ES-I3 (cell line): ENCODE data around the gene CYP2W1.
A peak's percentile ranks its signal among the peaks of the same experiment; 100 is the strongest.

Experiments used
- H3K36me3 ChIP-seq: 2 replicates; pipeline ENCODE4 v1.6.1; 2013; ENCODE audit warnings: mild to moderate bottlenecking, low read length, control low read depth, moderate library complexity; ENCODE audit not compliant: insufficient read depth
- H3K4me1 ChIP-seq: 2 replicates; pipeline ENCODE4 v1.6.1; 2013; ENCODE audit warnings: mild to moderate bottlenecking, control low read depth, low read length; ENCODE audit not compliant: insufficient read depth
- H3K9ac ChIP-seq: 2 replicates; pipeline ENCODE4 v1.6.1; 2013; ENCODE audit warnings: low read depth, mild to moderate bottlenecking, low read length, moderate library complexity
- H3K9me3 ChIP-seq: 2 replicates; pipeline ENCODE4 v1.6.1; 2013; ENCODE audit warnings: mild to moderate bottlenecking, low read length, moderate library complexity; ENCODE audit not compliant: control insufficient read depth, insufficient read depth

CYP2W1 gene

DNA sequence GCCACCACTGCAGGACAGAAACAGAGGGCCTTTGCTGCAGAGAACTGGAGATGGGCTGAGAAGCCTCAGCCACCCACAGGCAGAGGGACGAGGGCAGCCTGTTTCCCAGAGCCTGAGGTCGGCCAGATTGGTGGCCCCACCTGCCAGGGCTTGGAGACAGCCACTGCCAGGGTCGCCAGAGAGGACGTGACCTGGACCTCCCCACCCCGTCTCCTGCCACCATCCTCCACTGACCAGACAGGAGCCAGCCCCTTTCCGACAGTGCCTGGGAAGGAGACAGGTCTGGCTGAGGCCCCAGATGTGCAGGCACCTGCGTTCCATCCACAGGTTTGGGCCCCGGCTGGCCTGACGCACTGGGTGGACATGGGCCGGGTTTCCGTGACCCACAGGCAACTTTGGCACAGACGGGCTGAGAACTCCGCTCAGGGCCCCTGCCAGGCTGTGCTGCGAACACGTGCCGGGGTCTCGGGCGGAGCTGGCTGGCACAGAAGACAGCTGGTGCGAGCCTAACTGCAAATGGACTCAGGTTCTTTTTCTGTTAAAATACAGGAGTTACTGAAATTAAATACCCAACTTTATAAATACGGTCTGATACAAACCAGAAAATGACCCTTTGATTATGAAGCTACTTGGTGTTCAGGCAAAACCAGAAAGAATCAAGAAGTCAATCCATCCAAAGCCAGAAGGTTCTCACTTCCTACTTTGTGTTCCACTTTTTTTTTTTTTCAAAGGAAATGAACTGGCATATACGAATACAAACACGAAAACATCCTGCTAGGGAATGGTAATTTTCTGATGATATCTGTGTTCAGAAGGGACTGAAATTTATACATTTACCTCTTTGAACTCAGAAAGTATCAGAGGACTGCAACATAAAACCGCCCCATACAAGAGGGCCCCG, 14.5 kb upstream of the CYP2W1 start:
- Histone ChIP-seq H3K4me1 (peaks cover 5% of the 10 kb centered on the region; the same call in 1 of the 2 replicates), H3K9ac (no peak overlapping the region), H3K36me3 (peaks cover 22% of the 10 kb centered on the region), H3K9me3 (no peaks in the 10 kb centered on the region)

DNA sequence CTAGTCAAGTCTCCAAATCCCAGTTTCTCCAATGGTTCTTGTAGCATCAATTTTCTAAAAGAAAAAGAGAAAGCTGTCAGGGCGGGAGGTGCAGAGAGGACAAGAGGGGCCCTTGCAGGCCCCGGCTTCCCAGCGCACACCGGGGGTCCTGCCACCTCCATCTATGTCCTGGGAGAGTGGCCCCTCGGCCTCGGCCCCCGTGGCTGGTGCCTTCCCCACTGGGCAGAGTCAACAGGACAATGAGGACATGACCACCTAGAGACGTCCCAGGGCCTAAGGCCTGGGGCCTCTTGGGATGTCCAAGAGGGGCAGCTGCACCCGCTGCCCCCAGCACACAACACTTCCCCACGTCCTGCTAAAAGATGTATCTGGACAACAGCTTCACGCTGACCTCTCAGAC, 13.6 kb upstream of the CYP2W1 start:
- Histone ChIP-seq H3K9ac (no peak overlapping the region), H3K36me3 (peaks cover 22% of the 10 kb centered on the region), H3K9me3 (no peaks in the 10 kb centered on the region), H3K4me1 (peaks cover 5% of the 10 kb centered on the region; the same call in 1 of the 2 replicates)

DNA sequence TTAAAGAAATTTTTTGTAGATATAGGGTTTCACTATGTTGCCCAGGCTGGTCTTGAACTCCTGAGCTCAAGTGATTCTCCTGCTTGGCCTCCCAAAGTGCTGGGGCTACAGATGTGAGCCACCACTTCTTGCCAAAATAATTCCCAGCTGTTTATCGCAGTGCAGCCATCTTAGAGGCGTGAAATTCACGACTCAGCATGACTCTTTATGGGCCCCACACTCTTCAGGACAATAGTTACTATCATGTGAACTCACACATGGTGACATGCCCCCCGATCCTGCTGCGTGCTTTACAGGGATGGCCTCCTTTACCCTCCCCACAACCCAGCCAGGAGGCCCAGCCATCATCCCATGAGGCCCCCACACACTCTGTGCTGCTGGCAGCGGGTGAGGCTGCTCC, 12.2 kb upstream of the CYP2W1 start:
- no peaks in the 10 kb centered on the region for H3K4me1 ChIP-seq
- no peak overlapping the region for H3K9ac ChIP-seq
- no peaks in the 10 kb centered on the region for H3K9me3 ChIP-seq
- peaks cover 22% of the 10 kb centered on the region for H3K36me3 ChIP-seq

DNA sequence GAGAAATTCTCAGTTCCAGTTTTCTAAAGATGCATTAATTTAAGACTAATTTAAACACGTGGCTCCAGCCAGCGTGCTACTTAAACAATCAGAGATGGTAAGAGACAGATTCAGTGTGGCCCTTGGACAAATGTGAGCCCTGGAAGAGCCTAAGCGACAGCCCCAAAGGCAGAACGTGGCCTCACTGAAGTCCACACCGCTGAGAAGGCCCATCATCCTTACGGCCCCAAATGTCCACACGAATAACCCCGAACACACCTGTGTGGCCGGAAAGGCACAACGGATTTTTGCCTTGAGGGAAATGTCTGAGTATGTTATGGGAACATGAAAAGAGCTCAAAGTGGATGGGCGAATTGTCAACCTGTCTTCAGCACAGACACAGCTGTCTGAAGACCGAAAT, 10.9 kb upstream of the CYP2W1 start:
- peaks cover 3% of the 10 kb centered on the region; the same call in 1 of the 2 replicates for H3K4me1 ChIP-seq
- no peaks in the 10 kb centered on the region for H3K9me3 ChIP-seq
- no peak overlapping the region for H3K9ac ChIP-seq
- H3K36me3 ChIP-seq, result peaks cover 22% of the 10 kb centered on the region

DNA sequence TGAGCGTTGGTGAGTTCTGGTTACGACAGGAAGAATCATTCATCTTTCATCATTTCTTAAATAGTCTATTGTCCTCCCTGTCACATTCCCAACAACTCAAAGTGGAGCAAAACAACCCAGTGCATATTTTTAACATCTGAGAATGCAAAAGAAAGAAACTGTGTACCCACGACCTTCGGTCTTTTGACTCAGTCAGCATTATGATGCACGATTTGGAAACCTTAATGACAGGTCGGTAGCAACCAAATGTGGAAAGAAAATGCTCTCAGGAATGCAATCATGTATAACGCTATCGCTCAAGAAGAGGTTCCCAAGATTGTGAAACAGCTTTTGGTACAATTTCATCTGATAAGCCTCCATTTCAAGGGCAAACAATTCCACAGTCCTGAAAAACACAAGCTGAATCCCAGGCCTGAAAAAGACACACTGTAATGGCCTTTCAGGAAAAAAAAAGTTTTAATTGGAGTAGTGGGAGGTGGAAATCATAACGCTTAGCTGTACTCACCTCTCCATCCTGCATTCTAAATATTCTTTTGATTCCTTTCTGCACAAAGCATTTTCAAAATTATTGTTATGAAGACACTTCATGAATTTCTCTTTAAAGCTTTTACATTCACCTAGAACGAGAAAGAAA, 10.2 kb upstream of the CYP2W1 start:
- Histone ChIP-seq H3K36me3 (peaks cover 18% of the 10 kb centered on the region), H3K9ac (no peak overlapping the region), H3K9me3 (no peaks in the 10 kb centered on the region), H3K4me1 (peaks cover 3% of the 10 kb centered on the region; the same call in 1 of the 2 replicates)

DNA sequence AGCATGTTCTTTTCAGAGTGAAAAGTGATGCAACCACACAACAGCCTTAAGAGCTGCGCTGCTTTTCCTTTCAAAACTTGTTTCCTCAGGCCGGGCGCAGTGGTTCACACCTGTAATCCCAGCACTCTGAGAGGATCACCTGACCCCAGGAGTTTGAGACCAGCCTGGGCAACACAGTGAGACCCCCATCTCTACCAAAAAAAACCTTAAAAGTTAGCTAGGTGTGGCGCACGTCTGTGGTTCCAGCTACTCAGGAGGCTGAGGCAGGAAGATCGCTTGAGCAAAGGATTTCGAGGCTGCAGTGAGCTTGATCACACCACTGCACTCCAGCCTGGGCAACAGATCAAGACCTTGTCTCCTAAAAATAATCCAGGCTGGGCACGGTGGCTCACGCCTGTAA, 9.7 kb upstream of the CYP2W1 start:
- H3K9ac ChIP-seq, result no peak overlapping the region
- H3K9me3 ChIP-seq, result no peaks in the 10 kb centered on the region
- H3K4me1 ChIP-seq, result peaks cover 3% of the 10 kb centered on the region; the same call in 1 of the 2 replicates
- H3K36me3 ChIP-seq, result peaks cover 16% of the 10 kb centered on the region

DNA sequence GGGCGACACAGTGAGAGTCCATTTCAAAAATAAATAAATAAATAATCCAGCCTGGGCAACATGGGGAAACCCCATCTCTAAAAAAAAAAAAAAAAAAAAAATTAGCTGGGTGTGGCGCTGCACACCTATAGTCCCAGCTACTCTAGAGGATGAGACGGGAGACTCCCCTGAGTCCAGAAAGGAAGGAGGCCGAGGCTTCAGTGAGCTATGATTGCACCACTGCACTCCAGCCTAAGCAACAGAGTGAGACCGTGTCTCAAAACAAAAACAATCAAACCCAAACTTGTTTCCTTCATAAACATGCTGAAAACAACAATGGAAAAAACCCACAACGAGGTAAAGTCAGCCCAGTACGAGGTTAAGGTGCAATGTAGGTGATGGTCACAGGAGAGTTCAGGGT, 8.8 kb upstream of the CYP2W1 start:
- Histone ChIP-seq H3K9ac (peak overlapping the region; percentile 95), H3K4me1 (peaks cover 3% of the 10 kb centered on the region; the same call in 1 of the 2 replicates), H3K9me3 (no peaks in the 10 kb centered on the region), H3K36me3 (peaks cover 11% of the 10 kb centered on the region)

DNA sequence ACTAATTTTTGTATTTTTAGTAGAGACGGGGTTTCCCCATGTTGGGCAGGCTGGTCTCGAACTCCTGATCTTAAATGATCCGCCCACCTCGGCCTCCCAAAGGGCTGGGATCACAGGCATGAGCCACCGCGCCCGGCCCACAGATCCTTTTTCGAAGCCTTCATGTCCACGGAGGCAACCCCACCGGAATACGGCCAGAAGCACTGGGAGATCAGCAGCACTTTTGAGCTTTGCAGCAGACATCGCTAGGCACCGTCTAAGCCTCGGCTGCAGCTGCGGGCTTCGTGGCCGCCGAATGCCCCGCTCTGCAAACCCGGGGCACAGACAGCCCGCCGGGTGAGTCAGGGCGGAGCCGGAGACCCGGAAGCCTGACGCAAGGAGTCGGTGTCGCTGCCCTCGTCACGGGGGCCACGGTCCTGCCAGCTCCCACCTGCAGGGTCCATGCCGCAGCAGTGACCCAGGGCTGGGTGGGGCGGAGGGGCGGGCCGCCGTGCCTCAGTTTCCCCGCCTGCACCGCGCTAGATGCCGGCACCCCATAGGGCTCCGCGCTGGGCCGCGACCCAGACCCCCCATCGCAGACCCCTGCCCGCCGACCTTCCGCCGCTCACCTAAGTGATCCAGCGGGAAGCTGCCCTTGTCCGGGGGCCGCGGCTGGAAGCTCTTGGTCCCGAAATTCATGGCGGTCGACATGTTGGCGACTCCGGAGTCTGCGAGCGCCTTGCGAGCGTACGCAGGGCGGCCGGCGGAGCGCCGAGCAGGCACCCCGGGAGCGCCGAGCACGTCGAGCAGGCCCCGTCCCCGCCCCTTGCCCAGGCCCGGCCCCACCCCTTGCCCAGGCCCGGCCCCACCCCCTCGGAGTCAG, 7.9 kb upstream of the CYP2W1 start, which contains the start of gene COX19:
Gene COX19 (minus strand): TSS at position 730 of the 862 bp plus-strand sequence. CDS start 40 bp downstream, at position 690.
- no peaks in the 10 kb centered on the region for H3K9me3 ChIP-seq
- H3K36me3 ChIP-seq, result peaks cover 11% of the 10 kb centered on the region
- H3K9ac ChIP-seq, result peak within 1 kb of the TSS; percentile 95
- peaks cover 3% of the 10 kb centered on the region; the same call in 1 of the 2 replicates for H3K4me1 ChIP-seq

DNA sequence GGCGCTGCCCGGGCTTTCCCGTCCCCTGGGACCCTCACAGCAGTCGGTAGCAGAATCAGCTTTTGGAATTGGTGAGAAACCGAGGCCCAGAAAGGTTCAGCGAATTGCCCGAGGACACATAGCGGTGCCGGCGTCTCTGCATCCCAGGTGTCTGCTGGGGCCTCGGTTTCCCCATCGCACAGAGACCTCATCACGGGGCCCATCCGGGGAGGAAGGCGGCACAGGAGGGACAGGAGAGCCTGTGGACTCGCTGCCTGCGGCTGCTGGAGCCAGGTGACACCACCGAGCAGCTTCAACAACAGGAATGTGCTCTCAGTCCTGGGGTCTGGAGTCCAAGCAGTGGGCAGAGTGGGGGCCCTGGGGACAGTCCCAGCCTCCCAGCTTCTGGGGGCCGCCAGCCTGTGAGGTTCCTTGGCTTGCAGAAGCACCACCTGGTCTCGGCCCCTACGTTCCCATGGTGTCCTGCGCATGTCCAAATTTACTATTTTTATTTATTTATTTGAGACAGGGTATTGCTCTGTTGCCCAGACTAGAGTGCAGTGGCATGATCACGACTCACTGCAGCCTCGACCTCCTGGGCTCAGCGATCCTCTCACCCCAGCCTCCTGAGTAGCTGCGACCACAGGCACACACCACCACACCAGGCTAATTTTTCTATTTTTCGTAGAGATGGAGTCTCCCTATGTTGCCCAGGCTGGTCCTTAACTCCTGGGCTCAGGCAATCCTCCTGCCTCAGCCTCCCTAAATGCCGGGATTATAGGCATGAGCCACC, 7.1 kb upstream of the CYP2W1 start:
- Histone ChIP-seq H3K36me3 (peaks cover 11% of the 10 kb centered on the region), H3K9me3 (no peaks in the 10 kb centered on the region), H3K4me1 (peaks cover 3% of the 10 kb centered on the region; the same call in 1 of the 2 replicates), H3K9ac (peak overlapping the region; percentile 70; the same call in 1 of the 2 replicates)

DNA sequence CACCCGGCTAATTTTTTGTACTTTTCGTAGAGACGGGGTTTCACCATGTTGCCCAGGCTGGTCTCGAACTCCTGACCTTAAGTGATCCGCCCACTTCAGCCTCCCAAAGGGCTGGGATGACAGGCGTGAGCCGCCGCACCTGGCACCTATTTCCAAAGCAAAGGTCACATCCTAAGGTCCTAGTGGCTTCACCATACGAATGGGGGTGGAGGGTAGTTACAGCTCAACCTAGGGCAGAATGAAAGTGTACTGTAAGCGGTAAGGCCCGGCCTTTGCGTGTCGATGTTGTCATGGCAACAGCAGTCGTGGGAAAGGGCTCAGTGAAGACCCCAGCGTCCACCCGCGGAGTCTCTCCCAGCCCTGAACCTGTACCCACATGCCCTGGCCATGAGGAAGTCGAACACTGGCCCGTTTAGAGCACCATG, 6.1 kb upstream of the CYP2W1 start:
- Histone ChIP-seq H3K9ac (no peak overlapping the region), H3K36me3 (peaks cover 10% of the 10 kb centered on the region), H3K9me3 (no peaks in the 10 kb centered on the region), H3K4me1 (peaks cover 3% of the 10 kb centered on the region; the same call in 1 of the 2 replicates)

DNA sequence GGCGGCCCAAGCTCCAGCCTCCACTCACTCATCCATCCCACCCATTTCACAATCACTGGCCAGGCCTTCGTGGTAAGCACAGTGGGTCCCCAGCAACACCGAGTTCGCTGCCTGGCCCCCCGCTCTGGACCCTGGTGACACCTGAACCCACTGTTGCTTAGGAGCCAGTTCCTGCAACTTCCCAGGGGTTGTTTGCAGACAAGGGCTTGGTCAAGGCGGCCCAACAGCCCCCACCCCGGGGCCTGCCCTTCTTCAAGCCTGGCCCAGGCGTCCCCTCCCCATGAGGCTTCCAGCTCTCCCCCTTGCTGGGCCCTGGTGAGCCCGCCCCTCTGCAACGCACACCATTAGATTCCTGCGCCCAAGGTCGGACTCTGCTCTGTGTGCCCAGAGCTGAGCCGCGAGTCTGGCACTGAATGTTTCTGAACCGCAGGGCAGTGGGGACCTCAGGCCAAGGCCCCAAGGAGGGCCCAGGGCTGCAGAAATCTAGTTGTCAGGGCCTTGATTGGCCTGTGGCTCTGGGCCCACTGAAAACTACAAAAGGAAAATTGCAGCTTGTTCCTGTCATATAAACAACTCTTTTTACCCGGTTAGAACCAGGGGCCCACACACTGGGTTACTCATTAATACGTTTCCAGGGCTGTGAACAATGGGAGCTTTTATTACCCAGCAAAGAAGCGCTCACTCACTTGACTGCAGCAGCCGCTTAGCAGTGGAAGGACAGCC, 5.5 kb upstream of the CYP2W1 start:
- Histone ChIP-seq H3K9me3 (no peaks in the 10 kb centered on the region), H3K4me1 (peaks cover 3% of the 10 kb centered on the region; the same call in 1 of the 2 replicates), H3K36me3 (peaks cover 6% of the 10 kb centered on the region), H3K9ac (no peak overlapping the region)

DNA sequence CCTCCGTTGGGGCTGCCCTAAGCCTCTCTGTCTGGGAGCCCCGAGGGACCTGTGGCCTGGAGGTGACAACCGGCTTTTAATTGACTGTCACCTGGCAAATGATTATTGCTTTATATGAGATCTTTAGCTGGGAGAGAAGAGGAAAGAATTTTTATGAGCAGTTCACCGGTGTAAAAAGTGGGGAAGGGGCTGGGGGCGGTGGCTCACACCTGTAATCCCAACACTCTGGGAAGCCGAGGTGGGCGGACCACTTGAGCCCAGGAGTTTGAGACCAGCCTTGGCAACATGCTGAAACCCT, 5.0 kb upstream of the CYP2W1 start:
- Histone ChIP-seq H3K4me1 (peaks cover 3% of the 10 kb centered on the region; the same call in 1 of the 2 replicates), H3K9ac (no peak overlapping the region), H3K36me3 (peaks cover 2% of the 10 kb centered on the region; the same call in 1 of the 2 replicates), H3K9me3 (no peaks in the 10 kb centered on the region)
